MV-4-11 (cell line): Measurements from ENCODE around the gene BTC.
"Not testable (repeated sequence)": the region's sequence is repeated elsewhere in the genome, so short reads cannot be mapped to it uniquely, and the experiment has no call there.

Source experiments
- DNase-seq: peaks from one replicate; lab custom pipeline; 2025; lab: John Stamatoyannopoulos, UW

Gene BTC, protein sequence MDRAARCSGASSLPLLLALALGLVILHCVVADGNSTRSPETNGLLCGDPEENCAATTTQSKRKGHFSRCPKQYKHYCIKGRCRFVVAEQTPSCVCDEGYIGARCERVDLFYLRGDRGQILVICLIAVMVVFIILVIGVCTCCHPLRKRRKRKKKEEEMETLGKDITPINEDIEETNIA

DNA sequence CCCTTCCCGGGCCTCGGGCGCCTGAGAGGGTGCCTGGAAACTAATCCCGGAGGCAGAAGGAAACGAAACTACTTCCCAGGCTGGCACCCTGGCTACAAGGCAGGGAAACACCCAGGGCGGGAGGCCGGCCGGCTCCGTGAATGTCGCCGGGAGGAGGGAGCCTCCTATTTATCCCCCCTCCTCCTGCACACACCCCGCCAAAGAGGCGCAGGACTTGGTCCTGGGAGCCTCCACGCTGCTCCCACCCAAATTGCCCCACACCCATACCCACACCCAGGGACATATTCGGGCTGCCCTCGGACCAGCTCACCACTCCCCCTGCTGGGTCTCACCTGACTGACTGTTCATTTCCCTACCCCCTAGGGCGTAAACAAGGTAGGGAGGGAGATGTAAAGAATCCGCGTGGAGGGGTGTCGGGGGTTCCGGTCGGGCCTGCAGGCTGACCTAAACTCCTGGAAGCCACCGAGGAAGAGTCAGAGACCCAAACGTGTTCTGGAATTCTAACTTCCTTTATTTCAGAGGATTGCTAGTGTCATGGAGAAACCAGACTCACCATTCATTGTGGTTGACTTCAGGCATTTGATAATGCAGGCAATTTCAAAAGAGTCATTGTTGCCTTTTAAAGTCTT, at the start of gene BTC:
BTC (minus strand) TSS at position 142 of the 629 bp plus-strand sequence. CDS start 198 bp downstream, outside the sequence.
- DNase-seq = no peak

DNA sequence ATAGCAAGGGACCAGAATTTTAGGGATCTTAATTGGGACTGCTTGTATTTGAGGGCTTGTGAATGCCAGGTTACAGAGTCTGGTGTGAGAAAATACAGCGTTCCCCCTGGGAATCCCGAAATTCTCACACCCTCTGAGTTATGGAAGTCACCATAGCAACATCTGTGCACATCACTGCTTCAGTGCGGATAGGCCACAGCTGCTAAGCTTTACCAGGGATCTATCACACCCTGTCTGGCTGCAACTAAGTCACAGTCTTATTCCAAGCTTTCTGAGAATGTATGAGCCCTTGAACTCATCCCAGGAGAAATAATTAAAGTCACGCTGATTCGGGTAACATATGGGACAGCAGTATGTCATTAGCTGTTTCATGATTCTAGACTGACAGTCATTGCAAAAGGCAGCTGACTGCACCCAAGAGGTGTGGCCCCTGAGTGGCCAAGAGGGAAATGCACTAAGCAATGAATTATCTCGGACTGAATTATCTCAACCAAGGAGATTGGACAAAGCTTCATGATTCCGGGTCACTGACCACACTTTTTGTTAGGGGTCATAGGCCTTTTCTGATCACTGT, 46.7 kb upstream of the BTC start:
- no peak for DNase-seq

DNA sequence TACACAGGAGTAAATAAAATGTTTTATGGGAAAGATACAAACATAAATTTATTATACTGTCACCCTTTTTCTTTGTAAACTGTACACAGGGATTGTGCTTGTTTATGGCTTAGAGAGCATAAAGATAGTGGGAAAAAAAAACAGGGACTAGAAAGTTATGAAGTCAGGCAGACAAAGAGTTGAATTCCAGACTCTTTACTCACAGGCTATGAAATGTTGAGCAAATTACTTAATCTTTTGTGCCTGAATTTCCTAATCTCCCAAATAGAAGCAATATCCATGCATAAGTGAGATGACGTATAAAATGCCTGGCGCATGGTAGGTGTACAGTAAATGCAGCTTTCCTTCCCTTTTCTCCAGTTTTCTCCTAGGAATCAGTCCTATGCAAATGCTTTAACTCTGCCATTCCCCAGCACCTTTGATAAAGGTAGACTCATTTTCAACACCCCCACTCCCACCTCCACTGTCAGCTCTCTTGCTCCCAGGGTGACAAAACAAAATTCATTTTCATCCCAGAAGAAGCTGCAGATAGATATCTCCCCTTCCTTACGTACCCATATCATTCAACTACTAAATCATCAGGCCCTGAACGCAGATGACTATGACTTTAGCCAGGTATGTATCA, 44.5 kb upstream of the BTC start:
- no peak for DNase-seq

DNA sequence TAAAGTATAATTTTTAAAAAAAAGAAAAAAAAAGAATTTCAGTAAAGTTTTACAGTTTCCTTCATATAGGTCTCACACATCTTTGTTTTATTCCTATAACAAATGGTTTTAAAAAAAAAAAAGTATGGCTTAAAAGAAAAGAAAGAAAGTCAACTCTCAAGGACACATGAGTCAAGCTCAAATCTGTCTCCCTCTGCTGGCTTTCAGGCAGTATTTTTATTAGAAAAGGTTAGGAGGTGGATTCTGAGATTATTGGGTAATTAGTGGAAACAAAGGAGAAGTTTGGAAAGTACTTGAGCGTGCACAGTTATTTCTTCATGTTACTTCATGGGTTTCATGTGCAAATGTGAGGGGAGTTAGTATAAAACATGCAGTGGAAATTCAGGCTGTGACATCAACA, 36.6 kb upstream of the BTC start:
- no peak for DNase-seq

DNA sequence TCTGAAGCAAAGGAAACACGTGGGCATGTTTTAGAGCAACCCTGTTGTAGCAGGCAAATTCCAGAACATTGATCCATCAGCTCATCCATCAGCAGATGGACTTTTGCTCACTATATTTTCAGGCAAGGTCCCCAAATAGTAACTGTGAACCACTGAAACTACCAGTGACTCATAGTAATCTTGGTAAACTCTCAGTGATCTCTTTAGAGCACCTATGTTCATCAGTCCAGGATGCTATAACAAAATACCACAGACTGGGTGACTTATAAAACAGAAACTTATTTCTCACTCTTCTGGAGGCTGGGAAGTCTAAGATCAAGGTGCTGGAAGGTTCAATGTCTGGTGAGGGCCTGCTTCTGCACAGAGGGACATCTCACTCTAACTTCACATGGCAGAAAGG, 28.9 kb upstream of the BTC start:
- DNase-seq = no peak

DNA sequence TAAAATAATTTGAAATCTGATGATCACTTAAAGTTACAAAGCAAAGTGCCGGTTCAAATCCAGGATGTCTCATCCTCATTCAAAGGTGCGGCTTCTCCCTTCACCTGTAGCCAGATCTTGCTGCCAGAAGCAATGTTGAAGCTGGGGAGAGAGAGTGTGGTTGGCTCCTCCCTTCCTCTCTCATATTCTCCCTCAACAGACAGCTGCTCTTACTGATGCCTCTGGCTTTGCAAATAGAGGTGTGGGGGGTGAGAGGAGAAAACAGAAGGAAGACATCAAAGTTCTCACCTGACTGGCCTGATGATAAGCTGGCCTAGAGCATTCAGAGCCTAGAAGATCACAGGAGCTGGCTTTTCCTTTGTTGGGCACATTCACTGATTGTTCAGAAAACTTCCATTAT, 28.3 kb upstream of the BTC start:
- no peak for DNase-seq

DNA sequence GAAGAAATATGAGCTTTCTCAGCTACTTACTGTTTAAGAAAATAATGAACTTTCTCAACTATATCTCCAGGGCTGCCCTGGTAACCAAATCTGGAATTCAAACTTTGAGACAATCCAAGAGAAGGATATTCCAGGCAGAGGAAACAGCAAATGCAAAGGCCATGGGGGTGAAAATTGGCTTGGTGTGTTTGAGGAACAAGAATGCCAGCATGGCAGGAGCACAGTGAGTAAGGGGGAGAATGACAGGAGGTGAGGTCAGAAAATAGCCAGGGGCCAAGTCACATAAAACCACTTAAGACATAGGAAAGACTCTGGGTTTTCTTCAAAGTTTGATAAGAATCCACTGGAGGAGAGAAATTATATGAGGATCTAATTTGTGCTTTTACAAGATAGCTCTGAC, 27.2 kb upstream of the BTC start:
- no peak for DNase-seq

DNA sequence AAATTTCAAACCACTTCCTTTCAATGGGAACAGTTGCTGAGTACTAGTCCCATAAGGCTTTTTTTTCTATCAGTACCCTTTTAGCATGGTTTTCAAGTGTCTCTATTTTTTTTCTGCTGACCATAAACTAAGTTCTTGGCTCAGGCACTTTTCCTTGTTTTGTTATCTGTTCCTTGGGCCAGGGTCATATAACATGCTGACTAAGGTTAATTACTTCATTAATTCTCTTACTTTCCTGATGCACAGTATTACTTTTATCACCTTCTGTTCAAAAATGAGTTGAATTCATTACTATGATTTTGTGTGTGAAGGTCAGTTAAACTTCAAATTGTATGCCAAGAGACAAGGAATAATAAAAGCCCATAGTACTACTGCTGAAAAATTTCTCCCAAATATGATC, 19.7 kb upstream of the BTC start:
- no peak for DNase-seq

DNA sequence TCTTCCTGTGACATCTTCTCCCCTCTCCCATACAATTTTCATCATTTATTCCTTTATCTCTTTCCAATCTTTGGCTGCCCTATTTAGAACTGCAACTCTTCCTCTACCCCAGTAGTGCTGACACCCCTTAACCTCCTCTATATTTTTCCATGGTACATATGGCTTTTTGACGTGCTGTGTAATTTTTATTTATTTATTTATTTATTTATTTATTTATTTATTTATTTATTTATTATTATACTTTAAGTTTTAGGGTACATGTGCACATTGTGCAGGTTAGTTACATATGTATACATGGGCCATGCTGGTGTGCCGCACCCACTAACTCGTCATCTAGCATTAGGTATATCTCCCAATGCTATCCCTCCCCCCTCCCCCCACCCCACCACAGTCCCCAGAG, 17.7 kb upstream of the BTC start:
- not testable (repeated sequence) for DNase-seq

DNA sequence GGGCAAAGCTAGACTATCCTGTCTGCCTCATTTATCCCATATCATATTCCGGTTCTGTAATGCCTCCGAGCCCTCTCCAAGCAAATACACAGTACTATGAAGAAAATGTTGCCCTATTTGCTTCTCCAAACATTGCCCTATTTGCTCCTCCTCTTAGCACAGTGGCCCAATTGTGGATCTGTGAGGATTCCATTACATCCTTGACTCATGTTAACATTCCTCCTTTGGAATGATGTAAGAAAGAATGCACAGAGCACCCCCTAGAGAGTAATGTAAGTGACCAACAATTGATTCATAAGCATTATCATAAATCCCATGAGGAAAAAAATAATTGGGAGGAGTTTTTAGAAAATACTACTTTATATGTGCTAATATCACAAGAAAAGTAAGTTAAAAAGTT, 11.3 kb upstream of the BTC start:
- DNase-seq = no peak

DNA sequence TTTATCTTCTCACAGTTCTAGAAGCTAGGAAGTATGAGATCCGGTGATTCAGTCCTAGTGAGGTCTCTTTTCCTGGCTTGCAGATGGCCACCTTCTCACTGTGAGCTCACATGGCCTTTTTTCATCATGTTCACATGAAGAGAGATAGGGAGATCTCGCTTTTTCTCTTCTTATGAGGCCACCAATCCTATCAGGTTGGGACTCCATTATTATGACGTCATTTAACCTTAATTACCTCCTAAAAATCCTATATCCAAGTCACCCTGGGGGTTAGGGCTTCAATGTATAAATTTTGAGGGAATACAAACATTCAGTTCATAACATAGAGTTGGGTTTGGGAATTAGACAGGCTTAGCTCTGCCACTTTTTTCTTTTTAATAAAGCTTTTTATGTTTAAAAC, 6.0 kb upstream of the BTC start:
- no peak for DNase-seq

DNA sequence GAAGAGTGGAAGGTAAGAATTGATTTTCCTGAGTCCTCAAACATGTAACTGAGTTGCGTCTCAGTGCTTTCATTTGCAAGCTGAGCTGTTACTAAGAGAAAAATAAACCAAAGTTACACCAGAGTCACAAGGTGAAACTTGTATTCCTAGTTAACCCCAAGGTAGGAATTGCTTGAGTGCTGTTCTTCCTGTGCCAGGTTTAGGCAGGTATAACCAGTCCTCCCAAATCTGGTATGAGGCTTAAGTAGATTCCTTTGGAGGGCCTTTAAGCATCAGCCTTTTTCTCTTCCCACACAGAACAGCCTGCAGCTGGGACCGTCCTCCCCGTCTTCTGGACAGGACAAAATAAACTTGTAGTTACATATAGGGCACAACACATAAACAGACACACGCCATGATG, 2.3 kb upstream of the BTC start:
- DNase-seq = no peak

DNA sequence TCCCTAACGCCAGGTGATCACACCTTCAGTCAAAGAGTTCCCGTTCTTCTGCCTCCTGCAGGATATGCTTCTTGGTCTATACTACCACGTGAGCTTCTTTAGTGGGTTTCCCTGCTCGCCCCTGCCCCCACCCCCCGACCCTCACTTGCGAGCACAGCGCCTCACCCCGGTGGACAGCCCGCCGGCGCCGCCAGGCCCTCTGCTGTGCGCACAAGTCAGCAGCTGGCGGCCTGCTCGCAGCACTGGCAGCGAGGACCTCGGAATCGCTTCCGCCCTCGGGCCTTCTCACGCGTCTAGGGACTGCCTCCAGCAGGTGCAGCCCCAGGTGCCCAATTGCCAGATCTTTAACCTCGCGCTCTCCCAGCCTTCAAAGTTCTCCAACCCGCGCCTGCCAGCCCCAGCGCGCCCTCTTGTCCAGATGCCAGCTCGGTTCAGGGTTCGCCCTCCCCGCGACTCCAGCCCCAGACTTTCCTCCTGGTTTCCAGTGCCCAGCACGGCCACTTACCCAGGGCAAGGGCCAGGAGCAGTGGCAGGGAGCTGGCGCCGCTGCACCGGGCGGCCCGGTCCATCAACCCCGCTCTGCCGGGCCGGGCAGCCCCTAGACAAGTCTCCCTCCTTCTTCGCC, 454 bp downstream of the BTC start:
- DNase-seq = no peak

DNA sequence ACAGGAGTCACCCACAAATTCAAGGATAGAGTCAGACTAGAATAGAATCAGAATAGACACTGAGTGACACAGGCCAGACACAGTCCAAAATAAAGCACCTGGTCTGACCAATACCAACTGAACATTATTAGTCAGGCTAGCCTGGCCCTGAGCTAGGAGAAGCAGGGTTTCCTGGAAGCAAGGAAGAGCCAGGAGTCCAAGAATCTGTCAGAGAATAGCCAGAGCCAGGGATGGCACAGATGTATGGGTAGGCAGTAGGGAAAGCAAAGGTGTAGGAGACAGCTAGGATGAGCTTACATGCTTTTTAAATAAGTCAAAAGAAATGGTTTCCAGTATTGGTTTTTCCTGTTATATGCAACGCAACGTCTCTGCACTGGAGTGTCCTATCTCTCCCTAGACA, 3.7 kb downstream of the BTC start:
- DNase-seq = no peak

DNA sequence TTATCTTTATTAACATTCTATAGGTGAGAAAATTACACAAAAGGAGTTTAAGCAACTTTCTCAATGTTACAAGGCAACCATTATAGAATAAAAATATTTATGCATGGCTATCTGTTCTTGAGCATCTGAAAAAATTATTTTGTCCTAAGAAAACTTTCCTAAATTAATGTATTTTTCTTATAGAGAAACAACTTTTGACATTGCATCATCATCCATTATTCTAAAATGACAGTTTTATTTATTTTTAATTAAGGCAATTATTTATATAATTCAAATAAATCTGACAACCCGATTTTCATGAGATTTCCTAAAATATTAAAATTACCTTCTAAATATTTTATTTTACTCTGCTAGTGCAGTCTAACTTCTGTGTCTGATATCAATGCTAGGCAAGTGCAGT, 4.8 kb downstream of the BTC start:
- DNase-seq = no peak

DNA sequence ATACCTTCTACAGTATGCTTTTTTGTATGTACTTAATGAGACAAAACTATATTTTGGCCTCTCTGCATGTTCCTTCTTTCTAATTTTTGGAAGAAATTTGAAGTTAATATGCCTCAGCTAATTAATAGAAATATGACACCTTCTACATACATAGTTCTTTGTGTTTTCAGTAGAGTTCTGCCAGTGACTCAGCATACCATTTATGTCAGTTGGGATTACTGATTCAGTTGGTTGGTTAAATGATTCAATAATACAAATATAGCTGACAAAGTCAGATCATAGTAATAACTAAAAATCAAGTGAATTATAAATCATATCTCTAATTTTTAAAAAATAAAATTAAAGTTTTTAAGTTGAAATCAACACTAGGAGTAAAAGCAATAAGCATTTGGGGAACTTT, 16.8 kb downstream of the BTC start:
- no peak for DNase-seq

DNA sequence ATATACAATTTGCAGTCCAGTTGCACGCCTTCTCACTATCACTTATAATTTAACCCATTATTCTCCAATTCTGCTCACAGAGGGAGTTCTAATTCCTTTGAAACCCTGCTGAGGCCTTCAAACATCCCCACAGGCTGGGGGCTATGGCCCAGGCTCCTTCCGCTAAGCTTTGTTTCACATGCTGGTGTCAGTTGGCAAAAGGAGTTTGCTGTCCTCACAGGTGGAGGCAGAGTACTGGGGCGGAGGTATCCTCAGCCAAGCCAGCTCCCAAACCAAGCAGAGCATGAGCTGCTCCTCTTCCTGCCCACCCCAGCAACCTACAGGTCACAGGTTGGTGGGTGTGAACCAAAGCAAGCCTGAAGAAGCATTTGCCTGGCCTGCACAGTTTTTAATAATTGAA, 21.5 kb downstream of the BTC start:
- DNase-seq = no peak

DNA sequence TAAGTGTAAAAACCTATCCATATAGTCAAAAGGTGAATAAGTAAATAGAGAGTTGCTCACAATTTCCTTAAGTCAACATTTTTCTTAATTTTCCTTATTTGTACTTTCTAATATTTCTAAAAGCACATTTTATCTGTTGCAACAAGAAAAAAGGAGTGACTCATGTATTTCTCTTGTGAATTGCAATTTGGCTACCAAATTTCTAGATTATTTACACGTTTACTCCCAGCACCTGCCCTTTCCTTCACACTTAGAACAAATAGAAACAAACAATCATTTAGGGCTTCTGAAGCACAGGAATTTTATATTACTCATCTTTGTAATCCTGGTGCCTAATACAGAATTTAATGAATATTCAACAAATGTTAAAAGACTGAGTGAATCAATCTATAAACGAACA, 22.2 kb downstream of the BTC start:
- no peak for DNase-seq

DNA sequence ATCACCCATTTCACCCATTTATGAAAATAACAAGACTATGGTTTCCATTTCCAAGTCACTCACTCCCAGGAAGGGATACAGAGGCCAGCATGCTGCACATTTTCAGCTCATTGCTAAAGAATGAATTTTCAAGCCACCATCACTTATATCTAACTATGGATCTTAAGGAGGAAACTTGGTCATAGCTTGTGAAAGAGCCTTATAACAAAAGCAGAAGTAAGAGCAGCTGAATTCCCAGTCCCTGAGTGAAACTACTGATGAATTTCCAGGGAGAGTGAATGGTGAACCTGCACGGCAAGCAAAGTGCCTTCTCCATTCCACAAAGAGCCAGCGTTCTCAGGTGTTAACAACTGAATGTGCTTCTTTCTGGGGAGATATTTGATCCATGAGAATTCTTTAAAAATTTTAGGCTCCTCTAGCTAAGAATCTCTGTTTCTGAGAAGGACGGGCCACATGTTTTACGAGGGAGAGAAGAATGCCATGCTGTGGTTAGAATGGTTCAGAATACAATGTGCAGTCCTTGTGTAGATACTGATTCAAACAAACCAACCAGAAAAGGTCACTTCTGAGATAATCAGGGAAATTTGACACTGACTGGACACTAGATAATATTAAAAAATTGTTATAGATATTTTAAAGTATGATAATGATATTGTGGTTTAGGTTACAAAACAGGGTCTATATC, 24.0 kb downstream of the BTC start:
- peak; percentile 6 for DNase-seq

DNA sequence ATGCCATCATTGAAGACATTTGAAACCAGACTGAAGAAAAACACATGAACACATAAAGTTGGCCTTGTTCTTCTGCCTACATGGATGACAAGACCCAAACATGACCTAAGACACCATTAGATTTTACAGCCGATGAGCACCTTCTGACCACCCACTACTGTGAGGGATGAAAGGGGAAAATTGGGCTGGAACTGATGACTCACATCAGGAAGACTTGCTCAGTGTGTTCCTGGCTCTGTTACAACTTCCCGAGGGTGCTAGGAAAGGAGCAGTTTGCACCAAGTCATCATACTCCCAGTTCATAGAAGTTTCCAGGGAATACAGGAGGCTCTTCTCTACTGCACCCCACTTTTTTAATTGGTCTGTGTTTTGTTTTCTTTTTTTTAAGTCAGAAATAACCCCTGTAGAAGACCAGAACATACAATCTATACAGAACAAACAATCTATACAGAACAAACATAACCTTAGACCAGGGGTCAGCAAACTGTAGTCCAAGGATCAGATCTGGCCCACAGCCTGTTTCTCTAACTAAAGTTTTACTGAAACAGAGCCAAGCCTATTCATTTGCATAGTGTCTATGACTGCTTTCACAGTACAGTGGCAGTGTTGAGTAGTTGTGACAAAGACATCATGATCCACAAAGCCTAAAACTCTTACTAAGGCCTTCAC, 25.3 kb downstream of the BTC start:
- no peak for DNase-seq

DNA sequence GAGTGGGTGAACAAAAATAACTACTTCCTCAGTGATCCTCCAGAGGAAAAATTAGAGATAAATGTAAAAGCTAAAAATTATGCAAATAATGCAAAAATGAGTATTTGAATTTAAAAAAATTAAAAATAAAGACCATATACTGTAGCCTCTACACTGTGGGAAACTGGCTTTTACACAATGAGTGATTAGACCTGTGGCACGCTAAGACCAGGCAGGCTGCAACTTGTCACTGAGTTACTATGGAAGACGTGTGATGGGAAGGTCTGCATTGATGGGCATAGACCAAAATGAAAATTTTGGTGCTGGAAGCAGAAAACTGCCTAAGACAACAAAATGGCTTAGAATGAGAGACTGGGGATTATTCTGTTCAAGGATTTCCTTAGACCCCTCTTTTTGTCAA, 30.2 kb downstream of the BTC start:
- no peak for DNase-seq

DNA sequence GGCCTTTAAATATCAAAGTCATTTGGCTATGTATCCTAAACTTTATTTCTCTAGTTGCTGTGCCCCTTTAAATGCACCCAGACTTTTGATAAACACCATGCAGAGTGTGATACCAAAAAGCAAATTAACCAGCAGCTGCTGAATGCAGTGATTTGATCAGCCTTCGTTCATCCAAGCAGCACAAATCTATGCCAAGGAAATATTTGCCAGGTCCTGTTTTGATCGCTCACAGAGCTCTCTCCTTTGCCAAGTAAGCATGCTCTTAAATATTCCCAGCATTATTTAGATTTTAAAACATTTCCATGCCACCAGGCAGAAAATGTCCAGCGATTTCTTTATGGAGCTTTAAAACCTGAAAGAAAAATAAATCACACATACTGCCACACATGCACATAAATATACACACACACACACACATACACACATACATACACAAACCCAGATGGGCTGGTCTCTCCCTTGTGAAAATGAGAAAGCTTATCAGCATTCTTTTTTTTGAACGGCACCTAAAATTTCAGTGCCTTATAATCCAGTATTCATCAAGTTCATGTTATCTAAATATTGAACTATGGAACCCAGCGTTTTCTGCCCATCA, 35.7 kb downstream of the BTC start:
- DNase-seq = no peak
